Retina (tissue), 1 donor: ENCODE data around the gene AHCYL1.
"Not testable (repeated sequence)": the region's sequence is repeated elsewhere in the genome, so short reads cannot be mapped to it uniquely, and the experiment has no call there.

ENCODE experiments used
- DNase-seq: peaks from one replicate; pipeline ENCODE4 v3.0.0-alpha.2; 2016

AHCYL1 gene

GRCh38 chr1:110002695-110003094 lies 18.1 kb downstream of the AHCYL1 start:
- no peak for DNase-seq

- DNase-seq: no peak
Observed at GRCh38 chr1:110003747-110004428, 19.3 kb downstream of the AHCYL1 start.

GRCh38 chr1:110004583-110004982 lies 20.0 kb downstream of the AHCYL1 start:
- DNase-seq: no peak

- no peak for DNase-seq
Observed at GRCh38 chr1:110005971-110006370, 21.4 kb downstream of the AHCYL1 start.

- DNase-seq: no peak
Observed at GRCh38 chr1:110006516-110006915, 22.0 kb downstream of the AHCYL1 start.

- DNase-seq: no peak
Observed at GRCh38 chr1:110007046-110007830, 22.7 kb downstream of the AHCYL1 start.

- no peak for DNase-seq
Observed at GRCh38 chr1:110008971-110009565, 24.5 kb downstream of the AHCYL1 start.

GRCh38 chr1:110011527-110012041 lies 27.0 kb downstream of the AHCYL1 start:
- DNase-seq: no peak

GRCh38 chr1:110012100-110012780 lies 27.7 kb downstream of the AHCYL1 start:
- no peak for DNase-seq

- DNase-seq: no peak
Observed at GRCh38 chr1:110017792-110018191, 33.2 kb downstream of the AHCYL1 start.

- no peak for DNase-seq
Observed at GRCh38 chr1:110018396-110018795, 33.8 kb downstream of the AHCYL1 start.

GRCh38 chr1:110019770-110020169 lies 35.2 kb downstream of the AHCYL1 start:
- no peak for DNase-seq

GRCh38 chr1:110021285-110021684 lies 36.7 kb downstream of the AHCYL1 start:
- no peak for DNase-seq

- no peak for DNase-seq
Observed at GRCh38 chr1:110024613-110025012, 40.0 kb downstream of the AHCYL1 start.

GRCh38 chr1:110030687-110031086 lies 46.1 kb downstream of the AHCYL1 start:
- DNase-seq: not testable (repeated sequence)

- DNase-seq: no peak
Observed at GRCh38 chr1:110032327-110032726, 47.8 kb downstream of the AHCYL1 start.

- no peak for DNase-seq
Observed at GRCh38 chr1:110033421-110033820, 48.9 kb downstream of the AHCYL1 start.

GRCh38 chr1:110034040-110034450 lies 49.5 kb downstream of the AHCYL1 start:
- DNase-seq: no peak

- DNase-seq: peak; percentile 97
Observed at GRCh38 chr1:110034451-110035235, 50.1 kb downstream of the AHCYL1 start, which contains the start of gene STRIP1. Gene STRIP1 (plus strand): TSS chr1:110034624. CDS start chr1:110034638, 14 bp downstream.

- DNase-seq: no peak
Observed at GRCh38 chr1:110035236-110035752, 50.7 kb downstream of the AHCYL1 start.

- no peak for DNase-seq
Observed at GRCh38 chr1:110038271-110038670, 53.7 kb downstream of the AHCYL1 start.

- DNase-seq: no peak
Observed at GRCh38 chr1:110039641-110040040, 55.1 kb downstream of the AHCYL1 start.
